Panc1 (cell line): ENCODE results near the gene GPRIN1. TPM values are rescaled to one million over a fixed set of nuclear protein-coding genes. Genes with fewer than 3 reads are reported as not detected.

Experiments used
- ATAC-seq: fragments of 200-7000 bp; cut with Tn5 transposase; 2 replicates; pipeline ENCODE4 v1.9.1; 2020; ENCODE audit warnings: mild to moderate bottlenecking, moderate library complexity
- BruUV-seq: library from RNA; stranded (reverse); fragments of 400-500 nt; replicated peaks from 2 replicates; lab custom pipeline; 2021; lab: Mats Ljungman, UMichigan
- CTCF ChIA-PET: fragments of 300-600 bp; sonication (Branson Sonifier 250); formaldehyde crosslinking; loops from one replicate; lab custom pipeline; 2022; ENCODE audit warnings: antibody characterized with exemption; lab: Charles Lee
- POLR2A ChIA-PET: fragments of 300-600 bp; sonication (Branson Sonifier 250); formaldehyde crosslinking; loops from one replicate; lab custom pipeline; 2022; ENCODE audit warnings: antibody characterized with exemption; lab: Charles Lee
- DNase-seq: peaks from one replicate; pipeline ENCODE4 v3.0.0-alpha.2; 2010; ENCODE audit warnings: low read depth, low spot score
- H3K27ac ChIP-seq: 2 replicates; pipeline ENCODE4 v1.5.1; 2011; ENCODE audit warnings: mild to moderate bottlenecking, low read length, inconsistent platforms
- H3K27me3 ChIP-seq: fragments of 200-500 bp; sonication (Bioruptor generic); 2 replicates; pipeline ENCODE4 v1.6.0; 2014; ENCODE audit warnings: low read length, inconsistent platforms; ENCODE audit not compliant: control insufficient read depth, insufficient read depth
- H3K36me3 ChIP-seq: fragments of 200-500 bp; sonication (Bioruptor generic); 2 replicates; pipeline ENCODE4 v1.5.1; 2014; ENCODE audit warnings: inconsistent platforms, mild to moderate bottlenecking, low read length, moderate library complexity; ENCODE audit not compliant: control insufficient read depth, insufficient read depth
- H3K4me1 ChIP-seq: 2 replicates; pipeline ENCODE4 v1.5.1; 2011; ENCODE audit warnings: inconsistent platforms, mild to moderate bottlenecking, low read length, moderate library complexity; ENCODE audit not compliant: control insufficient read depth, insufficient read depth
- H3K4me3 ChIP-seq, 2 experiments: 2 replicates each; pipeline ENCODE4 v1.5.1; 2011 to 2012; ENCODE audit warnings: low read depth in 2 of 2, low read length in 2 of 2, mild to moderate bottlenecking in 2 of 2, inconsistent platforms in 1 of 2, moderate library complexity in 1 of 2
- H3K9me3 ChIP-seq: fragments of 200-500 bp; sonication (Bioruptor generic); 2 replicates; pipeline ENCODE4 v1.5.1; 2014; ENCODE audit warnings: low read depth, mild to moderate bottlenecking, inconsistent platforms, low read length, moderate library complexity; ENCODE audit not compliant: control insufficient read depth, insufficient read depth
- CTCF ChIP-seq: fragments of 450-650 bp; IDR thresholded peaks from 2 replicates; pipeline ENCODE4 v1.5.1; 2017; ENCODE audit warnings: mild to moderate bottlenecking
- POLR2AphosphoS5 ChIP-seq: IDR thresholded peaks from 2 replicates; pipeline ENCODE4 v1.6.1; 2012; ENCODE audit warnings: mild to moderate bottlenecking, low read depth, low read length, moderate library complexity
- REST ChIP-seq, 2 experiments: IDR thresholded peaks; 2 replicates each; pipeline ENCODE4 v1.6.1; 2011 to 2012; ENCODE audit warnings: low read depth in 2 of 2, control low read depth in 1 of 2, low read length in 1 of 2, mild to moderate bottlenecking in 1 of 2, moderate library complexity in 1 of 2; ENCODE audit not compliant: insufficient read depth in 1 of 2
- SIN3A ChIP-seq: IDR thresholded peaks from 2 replicates; pipeline ENCODE4 v1.6.1; 2012; ENCODE audit warnings: low read depth, mild to moderate bottlenecking, low read length, moderate library complexity, borderline replicate concordance; ENCODE audit not compliant: insufficient read depth
- in situ Hi-C: cut with HindIII; loops from 2 replicates; pipeline ENCODE4 v1.10.0; 2016; ENCODE audit warnings: low sequenced_read_pairs, low pct_unique_long_range_greater_than_20kb
- intact Hi-C: fragments of 100-400 bp; cut with micrococcal nuclease; formaldehyde crosslinking; loops from one replicate; pipeline ENCODE4 v1.10.0; 2022; ENCODE audit not compliant: unreplicated experiment
- microRNA-seq: library from miRNA; unstranded; fragments of <30 nt; microRNA quantifications from one replicate; pipeline ENCODE4 v1.1.0, GENCODE V29; 2020; ENCODE audit not compliant: unreplicated experiment
- total RNA-seq: library from RNA; stranded (reverse); gene quantifications from one replicate; pipeline ENCODE4 v1.2.1, GENCODE V29; 2021; ENCODE audit not compliant: unreplicated experiment

The GPRIN1 gene
- total RNA-seq, 1 experiment from 2014 or later, result 18.9 TPM

- Histone ChIP-seq H3K4me3 (no peak within 1 kb of the TSS), H3K9me3 (no peaks in the 10 kb centered on the region), H3K27me3 (no peaks in the 10 kb centered on the region), H3K4me1 (peaks cover 25% of the 10 kb centered on the region), H3K36me3 (no peaks in the 10 kb centered on the region), H3K27ac (peak within 1 kb of the TSS; percentile 59)
- no peak for ATAC-seq
- POLR2A ChIA-PET, result interaction anchor here (0.6 kb wide), 1 partner anchor 40 kb away, joined by 8 read pairs; no protein-coding TSS in a partner anchor
- CTCF ChIA-PET, result interaction anchor here (0.6 kb wide), 1 partner anchor 120 kb away, joined by 15 read pairs; no protein-coding TSS in a partner anchor
- BruUV-seq, result no TSS peak
- no peak for TF ChIP-seq CTCF
- no peak for TF ChIP-seq POLR2AphosphoS5
- no peak for TF ChIP-seq SIN3A
- TF ChIP-seq REST (IDR thresholded peaks at IDR 0.05; ENCODE audit: insufficient read depth in 1 of 2, low read depth in 2 of 2, low read length in 1 of 2), result no peak
- DNase-seq, result no peak
- intact Hi-C loops, result no loop called here
- in situ Hi-C loops, result no loop called here
Measured at GRCh38 chr5:176548967-176549444, 61.0 kb downstream of the GPRIN1 start, which contains the start of gene CDHR2. CDHR2 (plus strand) TSS chr5:176549342; CDS start chr5:176565353, 16,011 bp downstream.

- BruUV-seq, result no TSS peak
- ATAC-seq, result no peak
- TF ChIP-seq CTCF, result no peak
Measured at GRCh38 chr5:176547802-176548201, 62.2 kb downstream of the GPRIN1 start.

More at GRCh38 chr5:176547802-176548201, 62.2 kb downstream of the GPRIN1 start:
- Histone ChIP-seq H3K27me3 (no peaks in the 10 kb centered on the region), H3K9me3 (no peaks in the 10 kb centered on the region), H3K36me3 (no peaks in the 10 kb centered on the region), H3K27ac (no peak overlapping the region), H3K4me1 (peaks cover 16% of the 10 kb centered on the region), H3K4me3 (no peak overlapping the region)
- in situ Hi-C loops, result no loop called here
- DNase-seq, result no peak
- ChIA-PET POLR2A (no interaction called here), CTCF (no interaction called here)
- intact Hi-C loops, result no loop called here

Small RNA genes lying within 50 kb of the gene (microRNA-seq; reads per million reads assigned to microRNA genes)
- not detected for gene MIR4281

Other genes starting within 250 kb of the GPRIN1 start
- 92.3 TPM for gene KIAA1191, start 248.4 kb downstream of the GPRIN1 start, total RNA-seq
- 2.0 TPM for gene ARL10, start 244.7 kb downstream of the GPRIN1 start, total RNA-seq
- gene NOP16, start 221.6 kb downstream of the GPRIN1 start, total RNA-seq, result 76.2 TPM
- gene HIGD2A, start 221.4 kb downstream of the GPRIN1 start, total RNA-seq, result 162 TPM
- 124 TPM for gene CLTB, start 193.6 kb downstream of the GPRIN1 start, total RNA-seq
- gene FAF2, start 161.8 kb downstream of the GPRIN1 start, total RNA-seq, result 86.6 TPM
- 113 TPM for gene RNF44, start 72.8 kb downstream of the GPRIN1 start, total RNA-seq
- gene CDHR2, start 60.8 kb downstream of the GPRIN1 start, total RNA-seq, result 0.72 TPM
- 0.77 TPM for gene SNCB, start 20.4 kb upstream of the GPRIN1 start, total RNA-seq
- not detected for gene EIF4E1B, start 20.5 kb upstream of the GPRIN1 start, total RNA-seq
- 64.7 TPM for gene TSPAN17, start 37.3 kb upstream of the GPRIN1 start, total RNA-seq
- gene UNC5A, start 200.4 kb upstream of the GPRIN1 start, total RNA-seq, result 0.13 TPM